ENCODE data around the gene RNF38.
A peak's percentile ranks its signal among the peaks of the same experiment; 100 is the strongest.
"Not testable (repeated sequence)": the region's sequence is repeated elsewhere in the genome, so short reads cannot be mapped to it uniquely, and the experiment has no call there.

RNF38 gene

DNA sequence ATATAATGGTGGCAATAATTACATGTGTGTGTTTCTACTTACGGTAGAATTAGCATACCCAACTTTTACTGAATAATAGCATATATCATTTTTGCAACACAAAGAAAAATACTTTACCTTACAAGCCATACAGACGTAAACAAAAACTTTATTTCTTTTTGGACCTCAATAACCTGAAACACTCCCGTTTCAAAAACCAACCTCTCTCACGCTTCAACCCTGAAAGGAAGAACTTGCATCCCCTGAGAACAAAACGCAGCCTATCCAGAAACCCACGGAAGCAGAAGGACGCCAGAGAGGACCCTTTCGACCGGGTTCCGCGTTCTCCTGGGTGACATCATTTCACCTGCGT is at the start of gene RNF38:
Gene RNF38 (minus strand): TSS at position 290 of the 352 bp plus-strand sequence. CDS start 161 bp downstream, at position 129.
- no peak for FAIRE-seq
- no peak for DNase-seq (ENCODE audit: insufficient read length, low spot score)

DNA sequence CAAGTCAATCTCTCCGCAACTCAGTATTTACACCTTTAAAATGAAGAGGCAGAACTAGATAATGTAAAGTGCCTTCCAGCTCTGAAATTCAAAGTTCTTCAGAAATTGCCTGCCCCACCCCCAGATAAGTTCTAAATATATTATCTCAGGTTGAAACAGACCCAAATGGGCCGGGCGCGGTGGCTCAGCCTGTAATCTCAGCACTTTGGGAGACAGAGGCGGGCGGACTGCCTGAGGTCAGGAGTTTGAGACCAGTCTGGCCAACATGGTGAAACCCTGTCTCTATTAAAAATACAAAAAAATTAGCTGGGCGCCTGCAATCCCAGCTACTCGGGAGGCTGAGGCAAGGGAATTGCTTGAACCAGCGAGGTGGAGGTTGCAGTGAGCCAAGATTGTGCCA is 48.5 kb upstream of the RNF38 start:
- not testable (repeated sequence) for FAIRE-seq; DNase-seq (ENCODE audit: insufficient read length, low spot score)

DNA sequence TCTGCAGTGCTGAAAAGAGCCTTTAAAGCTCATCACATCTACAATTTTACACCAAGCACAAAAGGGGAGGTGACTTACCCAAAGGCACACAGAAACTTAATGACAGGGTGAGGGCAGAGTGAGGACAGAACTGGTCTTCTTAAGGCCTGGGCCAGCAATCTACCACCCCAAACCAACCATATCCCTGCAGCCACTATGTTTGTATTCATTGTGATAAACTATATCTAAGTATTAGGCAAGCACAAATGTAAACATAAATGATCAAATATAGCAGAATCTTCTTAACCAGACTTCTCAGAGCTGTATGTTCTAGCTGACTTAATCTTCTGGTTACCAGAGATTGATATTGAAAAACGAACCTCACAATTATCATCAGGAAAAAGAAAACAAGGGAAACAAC is 47.9 kb upstream of the RNF38 start:
- FAIRE-seq (no peak), DNase-seq (ENCODE audit: insufficient read length, low spot score) (no peak)

DNA sequence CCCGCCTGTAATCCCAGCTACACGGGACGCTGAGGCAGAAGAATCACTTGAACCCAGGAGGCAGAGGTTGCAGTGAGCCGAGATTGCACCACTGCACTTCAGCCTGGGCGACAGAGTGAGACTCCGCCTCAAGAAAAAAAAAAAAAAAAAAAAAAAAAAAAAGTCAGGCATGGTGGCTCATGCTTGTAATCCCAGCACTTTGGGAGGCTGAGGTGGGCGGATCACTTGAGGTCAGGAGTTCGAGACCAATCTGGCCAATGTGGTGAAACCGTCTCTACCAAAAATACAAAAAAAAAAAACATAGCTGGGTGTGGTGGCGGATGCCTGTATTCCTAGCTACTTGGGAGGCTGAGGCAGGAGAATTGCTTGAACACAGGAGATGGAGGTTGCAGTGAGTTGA is 46.6 kb upstream of the RNF38 start:
- not testable (repeated sequence) for DNase-seq (ENCODE audit: insufficient read length, low spot score); FAIRE-seq

DNA sequence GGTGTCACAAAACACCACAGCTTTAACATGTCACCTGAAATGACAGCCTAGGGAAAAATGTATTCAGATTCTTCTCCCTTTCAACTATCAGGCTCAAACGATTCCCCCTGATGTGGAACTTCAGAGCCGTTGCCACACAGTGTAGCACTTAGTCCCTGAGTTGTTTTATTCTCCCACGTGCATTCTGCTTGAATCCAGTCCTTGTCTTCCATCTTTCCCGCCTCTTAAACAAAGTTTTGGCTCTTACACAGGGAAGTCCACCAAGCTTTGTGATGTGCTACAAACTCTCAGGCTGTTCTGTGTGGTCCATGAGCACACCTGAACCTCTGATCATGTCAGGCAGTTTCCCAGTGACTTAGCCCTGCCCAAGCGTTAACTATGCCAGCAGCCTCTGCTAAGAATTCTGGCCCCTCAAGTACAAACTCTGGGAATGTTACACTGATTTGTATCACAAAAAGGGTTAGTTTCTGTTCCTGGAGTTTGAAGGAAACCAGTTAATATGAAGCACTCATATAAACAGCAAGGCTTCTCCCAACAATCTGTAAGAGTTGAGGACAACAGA is 45.8 kb upstream of the RNF38 start:
- DNase-seq (ENCODE audit: insufficient read length, low spot score) (no peak), FAIRE-seq (no peak)

DNA sequence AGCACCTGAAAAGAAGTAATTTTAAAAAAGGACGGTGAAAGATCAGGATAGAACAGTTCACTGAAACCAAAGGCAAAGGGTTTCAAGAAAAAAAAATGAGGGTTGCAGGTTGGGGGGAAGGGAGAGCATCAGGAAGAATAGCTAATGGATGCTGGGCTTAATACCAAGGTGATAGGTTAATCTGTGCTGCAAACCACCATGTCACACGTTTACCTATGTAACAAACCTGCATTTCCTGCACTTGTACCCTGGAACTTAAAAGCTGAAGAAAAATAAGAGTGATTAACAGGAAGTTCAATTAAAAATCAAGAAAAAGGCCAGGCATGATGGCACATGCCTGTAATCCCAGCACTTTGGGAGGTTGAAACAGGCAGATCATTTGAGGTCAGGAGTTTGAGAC is 44.1 kb upstream of the RNF38 start:
- no peak for FAIRE-seq
- DNase-seq (ENCODE audit: insufficient read length, low spot score) = no peak

DNA sequence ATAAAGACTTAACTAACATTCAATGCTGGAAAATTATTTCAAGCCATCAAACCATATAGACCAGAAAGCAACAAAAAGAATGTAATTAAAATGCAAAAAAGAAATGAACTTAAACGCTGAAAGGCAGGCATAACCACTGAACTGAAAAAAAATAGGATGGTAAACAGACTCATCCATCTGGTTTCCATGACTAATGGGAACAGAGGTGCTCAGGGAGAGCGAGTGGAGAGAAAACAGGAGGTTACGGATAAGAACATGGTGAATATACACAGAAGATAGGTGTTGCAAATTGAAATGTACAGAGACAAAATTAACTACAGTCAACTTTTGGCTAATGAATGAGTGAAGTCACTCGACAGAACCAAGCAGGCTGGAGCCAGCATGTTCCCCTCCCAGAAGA is 43.5 kb upstream of the RNF38 start:
- FAIRE-seq (no peak), DNase-seq (ENCODE audit: insufficient read length, low spot score) (no peak)

DNA sequence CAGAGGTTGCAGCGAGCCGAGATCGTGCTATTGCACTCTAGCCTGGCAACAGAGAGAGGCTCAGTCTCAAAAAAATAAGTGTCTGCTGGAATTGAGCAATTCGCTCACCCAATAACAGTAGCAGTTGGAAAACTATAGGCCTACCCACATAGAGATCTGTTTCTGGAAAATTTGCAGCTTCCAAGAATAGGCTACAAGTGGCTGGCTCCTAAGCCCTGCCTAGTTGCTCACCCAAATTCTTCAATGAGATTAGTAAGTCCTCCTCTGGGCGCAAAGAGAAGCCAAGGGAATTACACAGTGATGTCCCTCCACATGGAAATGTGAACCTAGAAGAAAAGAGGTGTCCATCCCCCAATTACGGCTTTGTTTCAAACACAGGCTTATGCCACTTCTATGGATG is 42.6 kb upstream of the RNF38 start:
- DNase-seq (ENCODE audit: insufficient read length, low spot score) = no peak
- FAIRE-seq = no peak

DNA sequence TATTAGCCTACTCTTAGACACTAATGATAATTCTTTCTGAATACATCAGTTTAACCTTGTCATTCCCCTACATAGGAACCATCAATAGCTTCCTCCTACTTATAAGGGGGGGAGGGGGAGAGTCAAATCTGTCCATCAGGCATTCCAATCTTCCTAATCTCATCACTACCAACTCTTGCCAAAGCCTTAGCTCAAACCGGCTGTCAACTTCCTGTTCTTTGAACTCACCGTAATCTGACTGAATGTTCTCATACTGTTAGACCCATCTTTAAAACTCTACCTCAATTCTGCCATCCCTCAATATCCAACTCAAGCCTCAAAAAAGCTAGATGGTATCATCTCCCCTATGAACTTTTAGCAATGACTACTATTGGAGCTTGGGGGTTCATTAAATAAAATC is 41.9 kb upstream of the RNF38 start:
- FAIRE-seq (no peak), DNase-seq (ENCODE audit: insufficient read length, low spot score) (no peak)

DNA sequence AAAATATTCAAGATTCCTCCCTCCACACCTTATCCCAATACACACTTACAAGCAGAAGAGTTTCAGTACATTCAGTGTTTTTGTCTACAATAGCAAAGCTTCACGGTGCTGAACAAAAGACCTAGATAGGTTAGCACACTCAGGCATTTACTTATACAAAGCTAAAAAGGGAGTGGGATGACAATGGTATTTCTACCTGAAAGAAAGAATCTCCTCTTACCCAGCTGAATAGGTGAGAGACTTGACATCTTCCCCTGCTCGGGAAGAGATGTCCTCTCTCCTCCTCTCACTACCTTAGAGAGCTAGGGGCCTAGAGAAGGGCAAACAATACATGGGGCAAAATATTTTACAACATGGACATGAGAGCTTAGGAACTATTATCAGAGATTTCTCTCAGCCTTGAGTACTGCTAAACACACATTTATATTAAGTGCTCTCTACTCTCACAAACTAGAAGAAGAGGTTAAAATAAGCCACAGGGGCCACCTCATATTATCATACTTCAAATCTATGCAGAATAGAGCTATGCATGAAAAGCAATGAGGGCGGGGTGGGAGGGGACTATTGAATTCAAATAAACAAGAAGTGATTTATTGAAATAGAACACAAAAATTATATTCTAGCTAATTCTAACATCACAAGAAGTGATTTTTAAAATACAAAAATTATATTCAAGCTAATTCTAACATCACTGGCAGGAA is 38.6 kb upstream of the RNF38 start:
- FAIRE-seq (no peak), DNase-seq (ENCODE audit: insufficient read length, low spot score) (no peak)

DNA sequence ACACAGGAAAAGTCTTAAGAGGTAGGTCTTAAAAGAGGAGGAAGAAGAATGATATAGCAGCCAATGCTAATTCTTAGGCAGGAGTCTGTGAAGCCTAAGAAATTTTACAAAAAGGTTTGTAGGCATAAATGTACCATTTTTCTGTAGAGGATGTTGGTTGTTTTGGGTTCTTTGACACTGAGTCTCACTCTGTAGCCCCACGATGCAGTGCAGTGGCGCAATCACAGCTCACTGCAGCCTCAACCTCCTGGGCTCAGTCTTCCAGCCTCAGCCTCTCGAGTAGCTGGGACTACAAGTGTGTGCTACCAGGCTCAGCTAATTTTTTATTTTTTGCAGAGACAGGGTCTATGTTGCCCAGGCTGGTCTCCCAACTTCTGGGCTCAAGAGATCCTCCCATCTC is 37.7 kb upstream of the RNF38 start:
- FAIRE-seq (no peak), DNase-seq (ENCODE audit: insufficient read length, low spot score) (no peak)

DNA sequence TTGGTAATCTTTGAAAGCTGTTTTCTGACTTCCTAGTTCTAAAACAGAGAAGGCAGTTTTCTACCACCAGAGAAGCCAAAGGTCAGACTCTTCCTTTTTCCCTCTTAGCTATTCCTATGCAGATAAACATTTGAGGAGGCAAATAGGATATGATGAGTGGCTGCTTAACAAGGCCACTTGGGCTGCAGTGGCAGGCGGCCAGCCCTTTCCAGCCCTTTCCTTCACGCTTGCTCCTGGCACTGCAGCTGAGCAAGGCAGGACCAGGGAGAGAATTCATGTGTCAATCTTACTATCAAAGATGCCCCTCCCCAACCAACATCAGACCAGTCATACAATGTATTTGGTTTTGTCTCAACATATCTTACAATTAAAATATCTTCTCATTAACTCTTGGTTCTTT is 36.8 kb upstream of the RNF38 start:
- FAIRE-seq = no peak
- no peak for DNase-seq (ENCODE audit: insufficient read length, low spot score)

DNA sequence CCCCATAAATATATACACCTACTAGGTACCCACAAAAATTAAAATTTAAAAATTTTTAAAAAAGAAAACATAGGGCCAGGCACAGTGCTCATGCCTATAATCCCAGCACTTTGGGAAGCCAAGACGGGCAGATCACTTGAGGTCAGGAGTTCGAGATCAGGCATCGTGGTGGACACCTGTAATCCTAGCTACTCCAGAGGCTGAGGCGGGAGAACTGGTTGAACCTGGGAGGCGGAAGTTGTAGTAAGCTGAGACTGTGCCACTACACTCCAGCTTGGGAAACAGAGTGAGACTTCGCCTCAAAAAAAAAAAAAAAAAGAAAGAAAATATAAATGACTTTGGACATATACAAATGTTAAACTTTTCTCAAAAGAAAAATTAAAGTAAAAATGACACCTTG is 33.3 kb upstream of the RNF38 start:
- DNase-seq (ENCODE audit: insufficient read length, low spot score) (no peak), FAIRE-seq (no peak)

DNA sequence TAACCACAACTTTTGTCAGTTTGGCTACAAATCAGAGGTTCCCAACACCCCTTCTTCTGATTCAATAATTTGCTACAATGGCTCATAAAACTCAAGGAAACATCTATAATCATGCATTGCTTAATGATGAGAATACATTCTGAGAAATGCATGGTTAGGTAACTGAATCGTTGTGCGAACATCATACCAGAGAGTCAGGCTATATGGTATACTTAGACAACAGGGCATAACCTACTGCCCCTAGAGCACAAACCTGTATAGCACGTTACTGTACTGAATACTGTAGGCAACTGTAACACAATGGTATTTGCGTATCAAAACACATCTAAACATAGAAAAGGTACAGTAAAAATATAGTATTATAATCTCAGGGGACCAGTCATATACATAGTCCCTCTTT is 31.0 kb upstream of the RNF38 start:
- DNase-seq (ENCODE audit: insufficient read length, low spot score) (no peak), FAIRE-seq (peak; percentile 36)

DNA sequence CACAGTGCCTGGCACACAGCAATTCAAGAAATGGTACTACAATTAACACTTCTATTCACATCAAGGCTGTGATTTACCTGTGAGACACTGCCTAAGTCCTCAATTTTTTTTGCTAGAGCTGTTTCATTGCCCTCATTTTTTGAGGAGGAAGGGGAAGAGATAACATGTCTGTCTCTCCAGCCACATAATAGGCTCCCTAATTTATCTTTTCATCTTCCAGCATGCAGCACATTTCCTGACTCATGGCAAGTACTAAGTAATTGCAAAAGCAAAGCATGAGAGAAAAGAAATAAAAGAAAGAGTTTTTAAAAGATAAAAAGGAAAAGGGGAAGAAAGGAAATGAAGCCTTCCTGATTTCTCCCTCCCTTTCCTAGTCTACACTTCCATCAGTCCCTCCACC is 26.9 kb upstream of the RNF38 start:
- DNase-seq (ENCODE audit: insufficient read length, low spot score) (no peak), FAIRE-seq (no peak)

DNA sequence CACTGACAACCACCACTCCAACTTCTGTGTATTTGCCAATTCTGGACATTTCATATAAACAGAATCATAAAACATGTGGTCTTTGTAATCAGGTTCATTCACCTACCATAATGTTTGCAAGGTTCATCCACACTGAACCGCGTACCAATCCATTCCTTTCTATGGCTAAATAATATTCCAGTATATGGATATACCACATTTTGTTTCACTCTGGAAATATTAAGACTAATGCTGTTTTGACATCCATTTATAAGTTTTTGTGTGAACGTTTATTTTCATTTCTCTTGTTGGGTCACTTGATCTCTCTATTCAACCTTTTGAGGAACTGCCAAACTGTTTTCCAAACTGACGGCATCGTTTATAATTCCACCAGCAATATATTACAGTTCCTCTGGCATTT is 26.3 kb upstream of the RNF38 start:
- FAIRE-seq = no peak
- DNase-seq (ENCODE audit: insufficient read length, low spot score) = no peak

DNA sequence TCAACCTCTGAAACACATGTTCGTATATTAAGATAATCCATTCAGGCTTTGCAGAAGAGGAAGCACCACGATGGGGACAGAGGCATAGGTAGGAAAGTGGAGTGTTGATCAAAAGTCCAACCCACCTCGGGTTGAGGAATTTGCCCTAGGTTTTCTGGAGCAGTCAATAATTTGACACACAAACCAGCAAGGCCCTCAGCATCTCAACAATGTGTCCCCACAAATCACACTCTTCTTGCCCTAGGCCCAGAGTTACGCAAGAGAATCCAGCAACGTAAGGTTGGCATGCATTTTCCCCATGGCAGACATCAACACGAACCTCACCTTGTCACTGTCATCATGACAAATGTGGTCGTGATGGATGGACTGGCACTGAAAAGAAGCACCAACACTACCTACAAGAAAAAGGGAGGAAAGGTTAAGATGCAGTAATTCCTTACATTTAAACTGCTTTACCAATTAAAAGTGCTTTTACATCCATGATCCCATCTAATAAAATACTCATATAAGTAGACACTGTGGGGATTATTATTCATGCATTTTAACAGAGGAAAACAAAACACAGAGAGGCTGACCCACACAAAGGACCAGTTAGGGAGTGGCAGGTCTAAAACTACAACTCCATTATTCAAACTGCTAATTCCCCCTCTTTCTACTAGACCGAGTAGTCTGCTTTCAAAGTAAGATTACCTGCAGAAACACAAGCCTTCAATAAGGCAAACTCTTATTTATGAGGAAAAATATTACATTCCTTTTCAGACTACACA is 24.4 kb upstream of the RNF38 start:
- no peak for DNase-seq (ENCODE audit: insufficient read length, low spot score)
- FAIRE-seq = peak; percentile 58

DNA sequence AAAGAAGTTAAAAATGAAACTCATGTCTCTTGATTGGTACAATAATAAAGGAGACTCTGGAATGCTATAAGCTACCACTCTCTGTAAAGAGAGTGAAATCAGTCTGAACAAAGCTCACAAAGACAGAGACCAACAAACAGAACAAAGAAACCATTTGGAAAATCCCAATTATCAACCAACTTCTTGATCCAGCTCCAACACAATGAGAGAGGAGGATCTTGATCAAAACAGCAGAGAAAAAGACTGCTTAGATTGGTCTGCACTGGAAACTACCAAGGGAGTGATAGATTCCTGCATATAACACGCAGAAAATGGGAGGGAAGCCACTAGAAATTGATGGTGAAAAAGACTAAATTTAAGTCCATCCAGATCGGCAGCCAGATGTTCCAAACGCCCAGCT is 23.1 kb upstream of the RNF38 start:
- FAIRE-seq (no peak), DNase-seq (ENCODE audit: insufficient read length, low spot score) (no peak)

DNA sequence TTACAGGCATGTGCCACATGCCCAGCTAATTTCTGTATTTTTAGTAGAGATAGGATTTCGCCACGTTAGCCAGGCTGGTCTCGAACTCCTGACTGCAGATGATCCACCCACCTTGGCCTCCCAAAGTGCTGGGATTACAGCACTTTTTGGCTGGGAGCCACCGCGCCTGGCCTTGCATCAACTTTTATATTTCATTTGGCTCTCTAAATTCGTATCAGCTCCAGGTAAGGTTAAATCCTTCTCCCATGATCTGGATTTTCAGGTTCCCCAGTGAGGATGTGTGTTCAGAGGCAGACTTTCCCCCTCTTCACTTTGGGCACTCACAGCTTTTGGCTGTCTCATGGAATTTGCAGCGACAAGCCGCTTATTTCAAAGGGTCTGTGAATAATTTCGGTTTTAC is 16.8 kb upstream of the RNF38 start:
- DNase-seq (ENCODE audit: insufficient read length, low spot score) (no peak), FAIRE-seq (no peak)

DNA sequence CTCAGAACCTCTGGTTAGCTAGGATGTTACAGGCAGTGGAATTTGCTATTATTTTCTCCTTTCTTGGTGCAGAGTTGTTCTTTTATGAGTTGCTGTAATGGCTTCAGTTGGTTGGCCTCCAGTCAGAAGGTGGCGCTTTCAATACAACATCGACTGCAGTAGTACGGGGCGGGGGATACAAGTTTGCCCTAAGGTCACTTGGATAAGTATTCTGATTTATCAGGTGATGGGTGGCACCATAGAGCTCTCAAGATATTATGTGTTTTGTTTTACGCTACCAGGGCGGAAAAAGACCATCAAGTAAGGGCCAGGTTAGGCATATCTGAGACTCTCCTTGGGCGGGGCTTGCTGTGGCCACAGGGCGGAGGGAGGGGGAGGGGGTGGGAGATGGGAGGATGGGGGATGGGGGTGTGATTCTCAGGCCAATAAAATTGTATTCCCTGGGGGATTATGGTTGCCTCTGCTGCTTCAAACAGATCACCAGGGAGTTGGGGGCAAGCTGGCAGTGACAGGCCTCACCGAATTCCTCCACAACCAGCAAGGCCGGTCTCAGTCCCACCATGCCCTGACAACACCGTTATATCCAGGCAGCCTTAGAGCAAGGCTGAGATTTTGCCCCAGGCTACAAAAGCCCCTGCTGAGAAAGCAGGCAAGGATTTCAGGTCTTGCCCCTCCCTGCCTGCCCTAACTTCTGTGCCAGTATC is 15.9 kb upstream of the RNF38 start:
- DNase-seq (ENCODE audit: insufficient read length, low spot score) (no peak), FAIRE-seq (no peak)

DNA sequence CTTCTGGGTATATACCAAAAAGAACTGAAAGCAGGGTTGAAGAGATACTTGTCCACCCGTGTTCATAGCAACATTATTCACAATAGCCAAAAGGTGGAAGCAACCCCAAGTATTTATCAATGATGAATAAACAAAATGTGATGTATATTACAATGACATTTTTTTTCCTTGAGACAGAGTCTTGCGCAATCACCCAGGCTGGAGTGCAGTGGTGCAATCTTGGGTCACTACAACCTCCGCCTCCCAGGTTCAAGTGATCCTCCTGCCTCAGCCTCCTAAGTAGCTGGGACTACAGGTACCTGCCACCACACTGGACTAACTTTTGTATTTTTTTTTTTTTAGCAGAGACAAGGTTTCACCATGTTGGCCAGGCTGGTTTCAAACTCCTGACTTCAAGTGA is 11.3 kb upstream of the RNF38 start:
- not testable (repeated sequence) for DNase-seq (ENCODE audit: insufficient read length, low spot score); FAIRE-seq
